GM21423 (cell line): Measurements from ENCODE around the gene ZNF446.
A peak's percentile ranks its signal among the peaks of the same experiment; 100 is the strongest.
"Not testable (repeated sequence)": the region's sequence is repeated elsewhere in the genome, so short reads cannot be mapped to it uniquely, and the experiment has no call there.

Source experiments
- ATAC-seq: cut with Tn5 transposase; IDR thresholded peaks from one replicate; pipeline ENCODE4 v1.9.1; 2021; ENCODE audit warnings: mild to moderate bottlenecking, moderate library complexity; ENCODE audit not compliant: unreplicated experiment

The ZNF446 gene

GRCh38 chr19:58499021-58499927, 23.1 kb downstream of the ZNF446 start:
- ATAC-seq = peak; percentile 91

- ATAC-seq = no peak
These were observed 24.1 kb downstream of the ZNF446 start for GRCh38 chr19:58500242-58500641.

- not testable (repeated sequence) for ATAC-seq
These were observed 31.6 kb downstream of the ZNF446 start for GRCh38 chr19:58507602-58508223.

GRCh38 chr19:58509731-58510083, 33.6 kb downstream of the ZNF446 start:
- no peak for ATAC-seq

- ATAC-seq = no peak
These were observed 34.1 kb downstream of the ZNF446 start for GRCh38 chr19:58510084-58510862.

GRCh38 chr19:58511353-58512208, 35.4 kb downstream of the ZNF446 start, which contains the start of gene SLC27A5:
Gene SLC27A5, minus strand, starts transcription at chr19:58511992. Its CDS starts 37 bp downstream, at chr19:58511955.
- no peak for ATAC-seq

GRCh38 chr19:58513213-58513693, 37.1 kb downstream of the ZNF446 start:
- no peak for ATAC-seq

GRCh38 chr19:58513694-58514563, 37.8 kb downstream of the ZNF446 start:
- peak; percentile 73 for ATAC-seq

- no peak for ATAC-seq
These were observed 38.4 kb downstream of the ZNF446 start for GRCh38 chr19:58514564-58515022.

- ATAC-seq = no peak
These were observed 39.1 kb downstream of the ZNF446 start for GRCh38 chr19:58515259-58515658.

GRCh38 chr19:58516246-58516836, 40.2 kb downstream of the ZNF446 start:
- ATAC-seq = no peak

GRCh38 chr19:58516964-58517833, 41.0 kb downstream of the ZNF446 start:
- no peak for ATAC-seq

GRCh38 chr19:58518256-58519086, 42.3 kb downstream of the ZNF446 start:
- no peak for ATAC-seq

GRCh38 chr19:58519087-58519354, 42.9 kb downstream of the ZNF446 start:
- ATAC-seq = no peak

- ATAC-seq = peak; percentile 74
These were observed 43.5 kb downstream of the ZNF446 start, which contains the start of gene ZBTB45 for GRCh38 chr19:58519355-58520256. Gene ZBTB45, minus strand, starts transcription at chr19:58519810. Its CDS starts 2,137 bp downstream, at chr19:58517673.

- no peak for ATAC-seq
These were observed 44.1 kb downstream of the ZNF446 start for GRCh38 chr19:58520257-58520599.
